Measurements from ENCODE around the gene MYOM3.

Gene MYOM3

GRCh38 chr1:24095140-24095859 lies 16.6 kb downstream of the MYOM3 start:
- DNase-seq = no peak

GRCh38 chr1:24094554-24094953 lies 17.4 kb downstream of the MYOM3 start:
- no peak for DNase-seq

GRCh38 chr1:24093732-24094131 lies 18.2 kb downstream of the MYOM3 start:
- DNase-seq = no peak

GRCh38 chr1:24092979-24093378 lies 19.0 kb downstream of the MYOM3 start:
- no peak for DNase-seq

- DNase-seq = no peak
These were observed 19.9 kb downstream of the MYOM3 start for GRCh38 chr1:24091971-24092482.

GRCh38 chr1:24090736-24091135 lies 21.2 kb downstream of the MYOM3 start:
- DNase-seq = no peak

GRCh38 chr1:24089743-24090555 lies 22.0 kb downstream of the MYOM3 start:
- DNase-seq = no peak

GRCh38 chr1:24089027-24089742 lies 22.8 kb downstream of the MYOM3 start:
- DNase-seq = no peak

GRCh38 chr1:24086466-24086865 lies 25.5 kb downstream of the MYOM3 start:
- no peak for DNase-seq

- no peak for DNase-seq
These were observed 26.4 kb downstream of the MYOM3 start for GRCh38 chr1:24085546-24085945.

GRCh38 chr1:24085007-24085406 lies 26.9 kb downstream of the MYOM3 start:
- no peak for DNase-seq

GRCh38 chr1:24084050-24084449 lies 27.9 kb downstream of the MYOM3 start:
- DNase-seq = no peak

GRCh38 chr1:24082372-24082771 lies 29.6 kb downstream of the MYOM3 start:
- no peak for DNase-seq

- no peak for DNase-seq
These were observed 30.7 kb downstream of the MYOM3 start for GRCh38 chr1:24081190-24081589.

GRCh38 chr1:24080131-24080530 lies 31.8 kb downstream of the MYOM3 start:
- no peak for DNase-seq

- DNase-seq = no peak
These were observed 34.5 kb downstream of the MYOM3 start for GRCh38 chr1:24077278-24077978.

GRCh38 chr1:24075946-24076345 lies 36.0 kb downstream of the MYOM3 start:
- no peak for DNase-seq

GRCh38 chr1:24075590-24075854 lies 36.4 kb downstream of the MYOM3 start:
- no peak for DNase-seq

- DNase-seq = no peak
These were observed 36.9 kb downstream of the MYOM3 start for GRCh38 chr1:24074817-24075589.

- DNase-seq = no peak
These were observed 37.7 kb downstream of the MYOM3 start for GRCh38 chr1:24074196-24074595.

- no peak for DNase-seq
These were observed 40.0 kb downstream of the MYOM3 start for GRCh38 chr1:24071941-24072340.

GRCh38 chr1:24070821-24071393 lies 41.0 kb downstream of the MYOM3 start:
- peak; percentile 30 for DNase-seq

Data from NCI-H2081 treated with DMSO at 0.1 percent for 48 hours (cell line).